CD4-positive, alpha-beta T cell (primary cell): ENCODE data around the gene SCARF1. TPM values are rescaled to one million over a fixed set of nuclear protein-coding genes. Genes with fewer than 3 reads are reported as not detected.

Experiments used
- ATAC-seq: fragments of 200-7000 bp; cut with Tn5 transposase; one replicate; pipeline ENCODE4 v1.10.0; 2022; ENCODE audit warnings: mild to moderate bottlenecking; ENCODE audit not compliant: poor library complexity
- CTCF ChIA-PET: fragments of 350-600 bp; sonication (Branson Sonifier 250); formaldehyde crosslinking; loops from one replicate; lab custom pipeline; 2021; ENCODE audit warnings: antibody characterized with exemption, inconsistent platforms; lab: Charles Lee
- POLR2A ChIA-PET: fragments of 350-600 bp; sonication (Branson Sonifier 250); formaldehyde crosslinking; loops from one replicate; lab custom pipeline; 2021; ENCODE audit warnings: antibody characterized with exemption, inconsistent platforms; lab: Charles Lee
- DNase-seq, 14 experiments: peaks; one replicate each; pipeline ENCODE4 v3.0.0-alpha.2; 2013 to 2020; ENCODE audit warnings: mixed read lengths in 2 of 14
- H3K27ac ChIP-seq, 2 donors: one replicate each; pipeline versions ENCODE4 v1.5.1 to v1.7.0; 2013; ENCODE audit warnings: low read length in 2 of 2, low read depth in 1 of 2, mild to moderate bottlenecking in 1 of 2
- H3K27me3 ChIP-seq, 2 experiments: 1 replicate in 1 of 2; 2 replicates in 1 of 2; pipeline versions ENCODE4 v1.6.1 to v1.7.0; 2013; ENCODE audit warnings: low read length in 2 of 2, control low read depth in 1 of 2, mild to moderate bottlenecking in 1 of 2, moderate library complexity in 1 of 2; ENCODE audit not compliant: insufficient read depth in 2 of 2, control insufficient read depth in 1 of 2
- H3K36me3 ChIP-seq: one replicate; pipeline ENCODE4 v1.6.1; 2013; ENCODE audit warnings: low read length, control low read depth; ENCODE audit not compliant: insufficient read depth
- H3K4me1 ChIP-seq: one replicate; pipeline ENCODE4 v1.6.1; 2013; ENCODE audit warnings: low read length, control low read depth; ENCODE audit not compliant: insufficient read depth
- H3K4me3 ChIP-seq: one replicate; pipeline ENCODE4 v1.5.1; 2013; ENCODE audit warnings: mild to moderate bottlenecking, low read length, moderate library complexity
- H3K9me3 ChIP-seq, 2 experiments: 1 replicate in 1 of 2; 2 replicates in 1 of 2; pipeline versions ENCODE4 v1.6.1 to v1.7.0; 2013; ENCODE audit warnings: low read length in 2 of 2, mild to moderate bottlenecking in 2 of 2, control low read depth in 1 of 2, moderate library complexity in 1 of 2; ENCODE audit not compliant: control insufficient read depth in 1 of 2, insufficient read depth in 1 of 2
- H3K27ac Mint-ChIP-seq: one replicate; pipeline ENCODE4 v1.8.0; 2020; ENCODE audit warnings: mixed read lengths
- H3K27me3 Mint-ChIP-seq: one replicate; pipeline ENCODE4 v1.8.0; 2021; ENCODE audit warnings: mixed read lengths
- H3K36me3 Mint-ChIP-seq: one replicate; pipeline ENCODE4 v1.8.0; 2021; ENCODE audit warnings: low read depth, mixed read lengths
- H3K4me1 Mint-ChIP-seq: one replicate; pipeline ENCODE4 v1.8.0; 2021; ENCODE audit warnings: low read depth, mixed read lengths
- H3K4me3 Mint-ChIP-seq: one replicate; pipeline ENCODE4 v1.8.0; 2020; ENCODE audit warnings: mild to moderate bottlenecking, mixed read lengths
- H3K9me3 Mint-ChIP-seq: one replicate; pipeline ENCODE4 v1.8.0; 2020; ENCODE audit warnings: mixed read lengths
- intact Hi-C, 2 experiments: fragments of 100-400 bp; cut with DNase I in 1 of 2; cut with micrococcal nuclease in 1 of 2; formaldehyde crosslinking; loops; one replicate each; pipeline versions ENCODE4 v1.15.1 to v1.9.0; 2023 to 2025; cut with DNase I, micrococcal nuclease
- total RNA-seq, 174 experiments: library from RNA in 2 of 174; stranded (reverse) in 2 of 174; gene quantifications; one replicate each; pipeline ENCODE4 v1.2.3 and lab custom pipeline; 2021 to 2026
- TF ChIP-seq, protein P1 (sequence below): fragments of 200-600 bp; IDR thresholded peaks from one replicate; pipeline ENCODE4 v1.8.0; 2022; ENCODE audit warnings: antibody characterized with exemption, mild to moderate bottlenecking

The SCARF1 gene
- total RNA-seq, 2 experiments from 2014 or later = 0.41 to 0.45 TPM

DNA sequence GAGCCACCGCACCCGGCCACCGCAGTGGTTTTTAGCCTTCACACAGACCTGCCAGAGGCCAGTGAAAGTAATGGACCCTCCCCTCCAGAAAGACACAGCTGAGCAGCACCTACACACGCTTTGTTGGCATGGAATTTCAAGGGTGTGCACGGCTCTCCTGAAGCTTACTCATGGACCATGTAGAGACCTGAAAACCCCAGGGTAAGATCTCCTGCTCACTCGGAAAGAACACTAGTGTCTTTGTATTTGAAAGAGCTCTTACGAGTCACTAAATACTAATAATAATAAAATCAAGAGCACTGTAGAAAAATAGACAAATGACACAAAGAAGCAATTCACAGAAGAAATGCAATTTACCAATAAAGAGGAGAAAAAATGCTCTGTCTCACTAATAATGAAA lies 36.9 kb downstream of the SCARF1 start:
- no peaks in the 10 kb centered on the region for H3K36me3 Mint-ChIP-seq
- H3K27me3 ChIP-seq = peaks cover 0 to 4% of the 10 kb centered on the region in 2 experiments

DNA sequence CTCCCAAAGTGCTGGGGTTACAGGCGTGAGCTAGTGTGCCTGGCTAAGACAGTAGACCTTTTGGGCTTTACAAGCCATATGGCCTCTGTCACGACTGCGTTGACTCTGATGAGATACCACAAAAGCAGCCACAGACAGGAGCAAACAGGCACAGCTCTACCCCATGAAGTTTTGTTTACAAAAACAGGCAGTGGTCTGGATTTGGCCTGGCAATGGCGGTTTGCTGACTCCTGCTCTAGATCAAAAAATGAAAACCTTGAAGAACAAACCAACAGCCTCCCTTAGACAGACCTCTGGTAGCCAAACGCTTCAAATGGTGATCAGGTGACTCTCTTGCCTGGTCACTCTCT lies 37.6 kb downstream of the SCARF1 start:
- no peak for ATAC-seq

More for the DNA sequence above, 36.9 kb downstream of the SCARF1 start:
- ATAC-seq (no peak), DNase-seq (no peak)
- TF ChIP-seq, protein P1, sequence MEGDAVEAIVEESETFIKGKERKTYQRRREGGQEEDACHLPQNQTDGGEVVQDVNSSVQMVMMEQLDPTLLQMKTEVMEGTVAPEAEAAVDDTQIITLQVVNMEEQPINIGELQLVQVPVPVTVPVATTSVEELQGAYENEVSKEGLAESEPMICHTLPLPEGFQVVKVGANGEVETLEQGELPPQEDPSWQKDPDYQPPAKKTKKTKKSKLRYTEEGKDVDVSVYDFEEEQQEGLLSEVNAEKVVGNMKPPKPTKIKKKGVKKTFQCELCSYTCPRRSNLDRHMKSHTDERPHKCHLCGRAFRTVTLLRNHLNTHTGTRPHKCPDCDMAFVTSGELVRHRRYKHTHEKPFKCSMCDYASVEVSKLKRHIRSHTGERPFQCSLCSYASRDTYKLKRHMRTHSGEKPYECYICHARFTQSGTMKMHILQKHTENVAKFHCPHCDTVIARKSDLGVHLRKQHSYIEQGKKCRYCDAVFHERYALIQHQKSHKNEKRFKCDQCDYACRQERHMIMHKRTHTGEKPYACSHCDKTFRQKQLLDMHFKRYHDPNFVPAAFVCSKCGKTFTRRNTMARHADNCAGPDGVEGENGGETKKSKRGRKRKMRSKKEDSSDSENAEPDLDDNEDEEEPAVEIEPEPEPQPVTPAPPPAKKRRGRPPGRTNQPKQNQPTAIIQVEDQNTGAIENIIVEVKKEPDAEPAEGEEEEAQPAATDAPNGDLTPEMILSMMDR = no peak
- no peaks in the 10 kb centered on the region for H3K36me3 ChIP-seq
- Mint-ChIP-seq H3K4me3 (no peak overlapping the region), H3K27me3 (no peaks in the 10 kb centered on the region), H3K9me3 (no peaks in the 10 kb centered on the region), H3K27ac (no peak overlapping the region), H3K4me1 (no peaks in the 10 kb centered on the region)
- H3K4me3 ChIP-seq = no peak overlapping the region
- intact Hi-C loops = no loop called here
- no peaks in the 10 kb centered on the region for H3K9me3 ChIP-seq
- H3K27ac ChIP-seq = no peak overlapping the region
- ChIA-PET CTCF (no interaction called here), POLR2A (no interaction called here)
- peaks cover 9% of the 10 kb centered on the region for H3K4me1 ChIP-seq

DNA sequence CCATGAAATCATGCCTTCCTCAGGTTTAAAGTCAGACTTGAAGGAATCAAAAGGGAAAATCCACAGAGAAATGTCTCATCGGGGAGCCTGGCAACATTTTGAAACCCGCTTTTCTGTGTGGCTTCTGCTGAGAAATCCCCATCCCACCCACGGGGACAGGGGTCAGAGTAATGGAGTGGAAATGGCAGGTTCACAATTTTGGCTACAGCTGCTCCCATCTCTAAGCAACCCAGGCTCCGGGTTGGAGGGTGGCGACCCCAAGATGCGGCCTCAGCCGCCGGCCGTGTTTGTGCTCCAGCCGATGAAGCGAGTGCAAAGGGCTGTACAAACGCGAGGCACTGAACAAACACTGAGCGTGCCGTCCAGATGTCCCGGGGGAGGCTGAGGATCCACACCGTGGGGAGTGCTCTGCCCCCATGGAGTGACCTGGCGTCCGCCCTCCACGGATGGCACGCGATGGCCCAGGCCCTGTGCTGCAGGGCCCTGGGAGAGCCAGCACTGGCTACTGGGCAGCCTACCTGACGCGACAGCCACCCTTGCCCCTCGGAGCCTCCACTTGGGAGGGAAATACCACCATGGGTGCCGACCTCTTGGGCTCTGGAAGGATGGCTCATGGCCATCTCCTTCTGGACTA lies 39.1 kb downstream of the SCARF1 start:
- H3K27ac Mint-ChIP-seq = no peak overlapping the region
- TF ChIP-seq, protein P1 = no peak
- H3K36me3 Mint-ChIP-seq = no peaks in the 10 kb centered on the region
- no peaks in the 10 kb centered on the region for H3K27me3 Mint-ChIP-seq
- POLR2A ChIA-PET = no interaction called here
- Histone ChIP-seq H3K27ac (peak overlapping the region in 1 of 2 donors; percentile 22), H3K4me3 (no peak overlapping the region), H3K36me3 (no peaks in the 10 kb centered on the region), H3K9me3 (peaks cover 0 to 9% of the 10 kb centered on the region in 2 experiments), H3K27me3 (peaks cover 0 to 4% of the 10 kb centered on the region in 2 experiments), H3K4me1 (peaks cover 9% of the 10 kb centered on the region)
- no peak for DNase-seq
- ATAC-seq = no peak
- no peak overlapping the region for H3K4me3 Mint-ChIP-seq
- H3K4me1 Mint-ChIP-seq = no peaks in the 10 kb centered on the region
- no peaks in the 10 kb centered on the region for H3K9me3 Mint-ChIP-seq
- CTCF ChIA-PET = no interaction called here
- intact Hi-C loops = no loop called here

More for the DNA sequence above, 37.6 kb downstream of the SCARF1 start:
- DNase-seq = no peak
- H3K27ac ChIP-seq = no peak overlapping the region
- Mint-ChIP-seq H3K27ac (no peak overlapping the region), H3K4me1 (no peaks in the 10 kb centered on the region), H3K27me3 (no peaks in the 10 kb centered on the region), H3K9me3 (no peaks in the 10 kb centered on the region), H3K4me3 (no peak overlapping the region), H3K36me3 (no peaks in the 10 kb centered on the region)
- CTCF ChIA-PET = no interaction called here
- H3K4me3 ChIP-seq = no peak overlapping the region
- intact Hi-C loops = no loop called here
- POLR2A ChIA-PET = no interaction called here
- TF ChIP-seq, protein P1 = no peak
- no peaks in the 10 kb centered on the region for H3K9me3 ChIP-seq
- no peaks in the 10 kb centered on the region for H3K36me3 ChIP-seq
- peaks cover 0 to 4% of the 10 kb centered on the region in 2 experiments for H3K27me3 ChIP-seq
- H3K4me1 ChIP-seq = peaks cover 9% of the 10 kb centered on the region
